ENCODE data around the gene CAMK1D. TPM values are rescaled to one million over a fixed set of nuclear protein-coding genes. Genes with fewer than 3 reads are reported as not detected.
A peak's percentile ranks its signal among the peaks of the same experiment; 100 is the strongest.

CAMK1D gene
- total RNA-seq, 3 donors from 2014 or later (not counting 1 experiment from before 2014, with no cell fraction given) = 44.2 to 56.4 (median 49.7) TPM

- Histone ChIP-seq H3K27me3 (ENCODE audit: control insufficient read depth, insufficient read depth, low read length) (no peaks in the 10 kb centered on the region), H3K4me1 (ENCODE audit: control insufficient read depth, insufficient read depth, low read length) (peaks cover 15% of the 10 kb centered on the region), H3K27ac (ENCODE audit: low read length) (no peak overlapping the region), H3K36me3 (ENCODE audit: control insufficient read depth, insufficient read depth, low read length) (no peaks in the 10 kb centered on the region), H3K9me3 (ENCODE audit: control insufficient read depth, insufficient read depth, low read length) (no peaks in the 10 kb centered on the region), H3K4me3 (ENCODE audit: low read length) (no peak overlapping the region)
- DNase-seq (no peak), ATAC-seq (no peak)
- intact Hi-C loops (cut with micrococcal nuclease) = no loop called here
- H3K4me1 Mint-ChIP-seq = peaks cover 31 to 40% of the 10 kb centered on the region in 2 donors
- peaks cover 3 to 4% of the 10 kb centered on the region in 2 donors for H3K9me3 Mint-ChIP-seq
- no peaks in the 10 kb centered on the region for H3K36me3 Mint-ChIP-seq
- H3K4me3 Mint-ChIP-seq = no peak overlapping the region
- no peak overlapping the region for H3K27ac Mint-ChIP-seq
- no peaks in the 10 kb centered on the region for H3K27me3 Mint-ChIP-seq (ENCODE audit: low read depth in 2 of 2)
- WGBS (ENCODE audit: insufficient coverage) = 85% methylated on average over 10 of the region's 11 CpGs
- TF ChIP-seq, protein P1, sequence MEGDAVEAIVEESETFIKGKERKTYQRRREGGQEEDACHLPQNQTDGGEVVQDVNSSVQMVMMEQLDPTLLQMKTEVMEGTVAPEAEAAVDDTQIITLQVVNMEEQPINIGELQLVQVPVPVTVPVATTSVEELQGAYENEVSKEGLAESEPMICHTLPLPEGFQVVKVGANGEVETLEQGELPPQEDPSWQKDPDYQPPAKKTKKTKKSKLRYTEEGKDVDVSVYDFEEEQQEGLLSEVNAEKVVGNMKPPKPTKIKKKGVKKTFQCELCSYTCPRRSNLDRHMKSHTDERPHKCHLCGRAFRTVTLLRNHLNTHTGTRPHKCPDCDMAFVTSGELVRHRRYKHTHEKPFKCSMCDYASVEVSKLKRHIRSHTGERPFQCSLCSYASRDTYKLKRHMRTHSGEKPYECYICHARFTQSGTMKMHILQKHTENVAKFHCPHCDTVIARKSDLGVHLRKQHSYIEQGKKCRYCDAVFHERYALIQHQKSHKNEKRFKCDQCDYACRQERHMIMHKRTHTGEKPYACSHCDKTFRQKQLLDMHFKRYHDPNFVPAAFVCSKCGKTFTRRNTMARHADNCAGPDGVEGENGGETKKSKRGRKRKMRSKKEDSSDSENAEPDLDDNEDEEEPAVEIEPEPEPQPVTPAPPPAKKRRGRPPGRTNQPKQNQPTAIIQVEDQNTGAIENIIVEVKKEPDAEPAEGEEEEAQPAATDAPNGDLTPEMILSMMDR (IDR thresholded peaks at IDR 0.05) = no peak
Observed at GRCh38 chr10:12409161-12409560, 59.8 kb downstream of the CAMK1D start.

DNA sequence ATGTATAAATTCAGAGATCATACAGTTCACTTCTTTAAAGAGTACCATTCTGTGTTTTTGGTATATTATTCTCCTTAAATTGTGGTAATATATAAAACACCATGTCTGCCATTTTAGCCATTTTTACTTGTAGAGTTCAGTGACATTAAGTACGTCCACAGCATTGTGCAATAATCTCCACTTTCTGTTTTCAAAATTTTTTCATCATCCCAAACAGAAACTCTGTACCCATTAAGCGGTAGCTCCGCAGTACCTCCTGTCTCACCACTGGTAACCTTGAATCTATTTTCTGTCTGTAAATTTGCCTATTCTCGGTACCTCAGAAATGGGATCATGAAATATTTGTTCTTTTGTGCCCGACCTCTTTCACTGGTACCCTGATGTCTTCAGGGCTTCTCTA, 60.3 kb downstream of the CAMK1D start:
- 85% methylated on average over 5 of the region's 5 CpGs for WGBS (ENCODE audit: insufficient coverage)
- Histone ChIP-seq H3K9me3 (ENCODE audit: control insufficient read depth, insufficient read depth, low read length) (no peaks in the 10 kb centered on the region), H3K27ac (ENCODE audit: low read length) (no peak overlapping the region), H3K27me3 (ENCODE audit: control insufficient read depth, insufficient read depth, low read length) (no peaks in the 10 kb centered on the region), H3K4me3 (ENCODE audit: low read length) (no peak overlapping the region), H3K4me1 (ENCODE audit: control insufficient read depth, insufficient read depth, low read length) (peaks cover 14% of the 10 kb centered on the region), H3K36me3 (ENCODE audit: control insufficient read depth, insufficient read depth, low read length) (no peaks in the 10 kb centered on the region)
- ATAC-seq (no peak), DNase-seq (no peak)
- Mint-ChIP-seq H3K27ac (no peak overlapping the region), H3K36me3 (no peaks in the 10 kb centered on the region), H3K4me3 (no peak overlapping the region), H3K27me3 (ENCODE audit: low read depth in 2 of 2) (no peaks in the 10 kb centered on the region), H3K9me3 (peaks cover 3 to 4% of the 10 kb centered on the region in 2 donors), H3K4me1 (peaks cover 31 to 40% of the 10 kb centered on the region in 2 donors)
- intact Hi-C loops (cut with micrococcal nuclease) = loop anchor here (5.0 kb wide), 1 partner anchor 42 kb away; no protein-coding TSS in a partner anchor
- TF ChIP-seq, protein P1 (IDR thresholded peaks at IDR 0.05) = no peak

DNA sequence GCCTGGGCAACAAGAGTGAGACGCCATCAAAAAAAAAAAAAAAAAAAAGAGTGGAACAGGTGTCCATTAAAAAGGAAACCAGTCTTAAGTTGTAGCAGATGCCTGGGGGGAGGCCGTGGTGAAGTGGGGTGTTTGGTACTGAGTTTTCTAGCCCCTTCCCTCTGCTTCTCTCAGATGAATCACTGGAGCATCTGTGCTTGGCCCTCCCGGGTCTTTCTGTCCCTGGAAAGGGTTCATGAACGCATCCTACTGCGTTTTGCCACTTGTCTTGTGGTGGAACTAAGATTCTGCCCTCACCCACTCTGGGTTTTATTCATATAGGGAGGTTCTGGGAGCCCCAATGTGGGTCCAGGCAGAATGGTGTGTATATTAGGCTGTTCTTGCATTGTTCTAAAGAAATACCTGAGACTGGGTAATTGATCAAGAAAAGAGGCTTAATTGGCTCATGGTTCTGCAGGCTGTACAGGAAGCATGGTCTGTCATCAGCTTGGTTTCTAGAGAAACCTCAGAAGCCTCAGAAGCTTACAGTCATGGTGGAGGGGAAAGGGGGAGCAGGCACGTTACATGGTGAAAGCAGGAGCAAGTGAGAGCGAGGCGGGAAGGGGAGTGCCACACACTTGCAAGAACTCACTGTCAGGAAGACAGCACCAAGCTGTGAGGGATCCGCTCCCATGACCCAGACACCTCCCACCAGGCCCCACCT, 63.5 kb downstream of the CAMK1D start:
- Mint-ChIP-seq H3K36me3 (no peaks in the 10 kb centered on the region), H3K27ac (peak overlapping the region in 1 of 2 donors; percentile 62), H3K4me3 (no peak overlapping the region), H3K27me3 (ENCODE audit: low read depth in 2 of 2) (no peaks in the 10 kb centered on the region), H3K4me1 (peaks cover 25 to 26% of the 10 kb centered on the region in 2 donors), H3K9me3 (peaks cover 3 to 4% of the 10 kb centered on the region in 2 donors)
- Histone ChIP-seq H3K9me3 (ENCODE audit: control insufficient read depth, insufficient read depth, low read length) (no peaks in the 10 kb centered on the region), H3K4me3 (ENCODE audit: low read length) (no peak overlapping the region), H3K27ac (ENCODE audit: low read length) (no peak overlapping the region), H3K36me3 (ENCODE audit: control insufficient read depth, insufficient read depth, low read length) (no peaks in the 10 kb centered on the region), H3K4me1 (ENCODE audit: control insufficient read depth, insufficient read depth, low read length) (peaks cover 8% of the 10 kb centered on the region), H3K27me3 (ENCODE audit: control insufficient read depth, insufficient read depth, low read length) (no peaks in the 10 kb centered on the region)
- TF ChIP-seq, protein P1 (IDR thresholded peaks at IDR 0.05) = no peak
- 50% methylated on average over 7 of the region's 9 CpGs for WGBS (ENCODE audit: insufficient coverage)
- ATAC-seq (peak; percentile 77 to 89 (median 79)), DNase-seq (peak; percentile 26 to 68)
- intact Hi-C loops (cut with micrococcal nuclease) = loop anchor here (1.0 to 5.0 kb wide), 3 partner anchors 36 to 64 kb away; partner anchors contain the start of gene CAMK1D
